ENCODE results near the gene ESPN. TPM values are rescaled to one million over a fixed set of nuclear protein-coding genes. Genes with fewer than 3 reads are reported as not detected.
"Not testable (repeated sequence)": the region's sequence is repeated elsewhere in the genome, so short reads cannot be mapped to it uniquely, and the experiment has no call there.

The ESPN gene
- polyA plus RNA-seq, 1 of the 3 experiments (the other 2 are of a cell fraction): 0.33 TPM

DNA sequence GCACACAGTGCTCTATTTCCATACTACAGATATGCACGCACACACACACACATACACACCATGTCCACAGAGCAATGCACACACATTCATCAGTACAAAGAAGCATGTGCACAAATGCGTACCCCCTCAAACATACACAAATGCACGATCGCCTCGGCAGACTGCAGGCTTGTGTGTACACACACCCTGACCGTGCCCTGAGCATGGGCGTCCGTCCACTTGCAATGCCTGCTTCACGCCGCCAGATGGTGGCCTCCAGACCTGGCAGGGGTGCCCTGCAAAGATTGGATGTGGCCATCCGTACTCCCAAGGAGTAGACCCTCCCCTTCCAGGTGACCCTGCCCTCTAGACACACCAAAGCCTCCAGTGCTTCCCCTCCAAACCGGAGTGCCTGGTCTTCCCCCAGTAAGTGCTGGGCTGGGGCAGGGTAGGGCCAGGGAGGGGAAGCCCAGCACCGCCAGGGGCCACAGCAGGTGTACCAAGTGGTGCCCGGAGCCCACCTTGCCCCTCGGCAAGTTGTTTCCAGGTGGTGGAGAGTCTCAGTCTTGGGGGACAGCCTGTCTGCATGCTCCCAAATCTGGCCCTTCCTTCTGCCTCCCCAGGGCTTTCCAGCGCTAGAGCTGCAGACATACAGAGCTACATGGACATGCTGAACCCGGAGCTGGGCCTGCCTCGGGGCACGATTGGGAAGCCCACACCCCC lies 20.6 kb downstream of the ESPN start:
- Histone ChIP-seq H3K9ac (no peak overlapping the region), H3K9me3 (no peaks in the 10 kb centered on the region), H3K27ac (ENCODE audit: low read depth in 2 of 2, low read length in 1 of 2) (no peak overlapping the region), H3K79me2 (ENCODE audit: insufficient read depth) (no peaks in the 10 kb centered on the region), H3K27me3 (ENCODE audit: insufficient read depth) (peaks cover 28% of the 10 kb centered on the region), H3K36me3 (replicated peaks in 1 of 2; ENCODE audit: control insufficient read depth in 1 of 2, insufficient read depth in 2 of 2, low read length in 1 of 2) (no peaks in the 10 kb centered on the region), H3K4me2 (no peak overlapping the region), H3K4me1 (ENCODE audit: control insufficient read depth in 1 of 2, insufficient read depth in 2 of 2, low read depth in 1 of 2, low read length in 1 of 2) (no peaks in the 10 kb centered on the region; a peak in 1 of 4 replicates), H4K20me1 (ENCODE audit: insufficient read depth) (no peaks in the 10 kb centered on the region), H3F3A (replicated peaks; ENCODE audit: insufficient read depth) (peaks cover 3% of the 10 kb centered on the region), H3K9me2 (no peaks in the 10 kb centered on the region), H3K4me3 (ENCODE audit: low read depth in 2 of 2, low read length in 1 of 2) (no peak overlapping the region), H2AFZ (ENCODE audit: low read depth) (no peak overlapping the region)
- TF ChIP-seq GABPA (IDR thresholded peaks at IDR 0.05; ENCODE audit: low read depth) (no peak), JUND (IDR thresholded peaks at IDR 0.05) (no peak), RAD21 (IDR thresholded peaks at IDR 0.05; ENCODE audit: low read length) (peak; percentile 45), RFX5 (IDR thresholded peaks at IDR 0.05; ENCODE audit: low read length) (no peak), TAF1 (IDR thresholded peaks at IDR 0.05; ENCODE audit: borderline replicate concordance, low read depth, low read length) (no peak), SMC3 (IDR thresholded peaks at IDR 0.05; ENCODE audit: low read depth, low read length) (peak; percentile 61), NRF1 (IDR thresholded peaks at IDR 0.05; ENCODE audit: low read depth, low read length) (no peak)
- TF ChIP-seq, protein P1, sequence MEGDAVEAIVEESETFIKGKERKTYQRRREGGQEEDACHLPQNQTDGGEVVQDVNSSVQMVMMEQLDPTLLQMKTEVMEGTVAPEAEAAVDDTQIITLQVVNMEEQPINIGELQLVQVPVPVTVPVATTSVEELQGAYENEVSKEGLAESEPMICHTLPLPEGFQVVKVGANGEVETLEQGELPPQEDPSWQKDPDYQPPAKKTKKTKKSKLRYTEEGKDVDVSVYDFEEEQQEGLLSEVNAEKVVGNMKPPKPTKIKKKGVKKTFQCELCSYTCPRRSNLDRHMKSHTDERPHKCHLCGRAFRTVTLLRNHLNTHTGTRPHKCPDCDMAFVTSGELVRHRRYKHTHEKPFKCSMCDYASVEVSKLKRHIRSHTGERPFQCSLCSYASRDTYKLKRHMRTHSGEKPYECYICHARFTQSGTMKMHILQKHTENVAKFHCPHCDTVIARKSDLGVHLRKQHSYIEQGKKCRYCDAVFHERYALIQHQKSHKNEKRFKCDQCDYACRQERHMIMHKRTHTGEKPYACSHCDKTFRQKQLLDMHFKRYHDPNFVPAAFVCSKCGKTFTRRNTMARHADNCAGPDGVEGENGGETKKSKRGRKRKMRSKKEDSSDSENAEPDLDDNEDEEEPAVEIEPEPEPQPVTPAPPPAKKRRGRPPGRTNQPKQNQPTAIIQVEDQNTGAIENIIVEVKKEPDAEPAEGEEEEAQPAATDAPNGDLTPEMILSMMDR (IDR thresholded peaks at IDR 0.05): peak; percentile 56
- POLR2A ChIA-PET: no interaction called here
- CTCF ChIA-PET: interaction anchor here (0.7 to 13.6 kb wide), 11 partner anchors 9 to 201 kb away, joined by 3 to 290 read pairs (median 3); partner anchors contain the start of genes ESPN and HES2
- 20% methylated on average over 7 of the region's 19 CpGs for WGBS (ENCODE audit: low lambda C conversion rate)
- DNase-seq: peak; percentile 71

DNA sequence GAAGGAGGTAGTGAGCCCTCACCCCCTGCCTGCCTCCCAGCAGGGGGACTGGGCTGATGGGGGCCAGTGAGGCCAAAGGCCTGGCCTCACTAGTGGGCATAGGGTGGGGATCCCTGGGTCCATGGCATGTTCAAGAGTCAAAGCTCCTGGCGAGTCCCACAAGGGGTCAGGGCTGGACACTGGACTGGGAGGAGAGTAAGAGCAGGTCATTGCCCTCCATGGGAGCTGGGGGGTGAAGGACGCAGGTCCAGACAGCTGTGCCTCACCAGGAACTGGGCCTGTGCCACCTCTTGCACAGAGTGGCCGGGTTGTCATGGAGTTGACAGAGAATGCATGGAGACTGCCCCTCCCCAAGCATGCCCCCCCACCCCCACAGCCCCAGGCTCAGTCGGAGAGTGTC lies 21.4 kb downstream of the ESPN start:
- H3K9ac ChIP-seq; H2AFZ ChIP-seq (ENCODE audit: low read depth); H3F3A ChIP-seq (replicated peaks; ENCODE audit: insufficient read depth); H3K36me3 ChIP-seq (replicated peaks in 1 of 2; ENCODE audit: control insufficient read depth in 1 of 2, insufficient read depth in 2 of 2, low read length in 1 of 2); H3K9me3 ChIP-seq; H3K4me3 ChIP-seq (ENCODE audit: low read depth in 2 of 2, low read length in 1 of 2); DNase-seq; POLR2A ChIA-PET; H3K4me1 ChIP-seq (ENCODE audit: control insufficient read depth in 1 of 2, insufficient read depth in 2 of 2, low read depth in 1 of 2, low read length in 1 of 2); H3K4me2 ChIP-seq; H3K9me2 ChIP-seq; H4K20me1 ChIP-seq (ENCODE audit: insufficient read depth); H3K79me2 ChIP-seq (ENCODE audit: insufficient read depth); H3K27ac ChIP-seq (ENCODE audit: low read depth in 2 of 2, low read length in 1 of 2): not testable (repeated sequence)
- no CpG with 5 or more reads among the region's 4 CpGs for WGBS (ENCODE audit: low lambda C conversion rate)
- CTCF ChIA-PET: interaction anchor here (0.7 to 1.7 kb wide), 11 partner anchors 8 to 200 kb away, joined by 3 to 4 read pairs (median 3); no protein-coding TSS in a partner anchor
- peaks cover 35% of the 10 kb centered on the region for H3K27me3 ChIP-seq (ENCODE audit: insufficient read depth)

DNA sequence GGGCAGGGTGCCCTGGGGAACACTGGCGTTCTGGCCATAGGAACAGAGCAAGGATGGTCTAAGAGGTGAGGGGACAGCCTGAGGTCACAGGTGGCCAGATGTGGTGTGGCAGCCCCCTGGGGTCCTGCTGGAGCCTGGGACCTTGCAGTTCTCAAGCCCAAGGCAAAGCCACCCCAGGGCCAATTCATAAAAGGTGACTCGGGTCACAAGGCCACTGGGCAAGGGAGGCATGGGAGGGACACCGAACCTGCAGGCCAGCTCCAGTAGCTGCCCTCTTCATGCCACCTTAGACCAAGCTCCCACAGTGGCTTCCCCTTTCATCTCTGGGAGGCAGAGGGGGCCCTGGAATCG lies 22.1 kb downstream of the ESPN start:
- no peak overlapping the region for H3K27ac ChIP-seq (ENCODE audit: low read depth in 2 of 2, low read length in 1 of 2)
- H3K4me1 ChIP-seq (ENCODE audit: control insufficient read depth in 1 of 2, insufficient read depth in 2 of 2, low read depth in 1 of 2, low read length in 1 of 2): no peaks in the 10 kb centered on the region; a peak in 1 of 4 replicates
- no peaks in the 10 kb centered on the region for H3K36me3 ChIP-seq (replicated peaks in 1 of 2; ENCODE audit: control insufficient read depth in 1 of 2, insufficient read depth in 2 of 2, low read length in 1 of 2)
- H3F3A ChIP-seq (replicated peaks; ENCODE audit: insufficient read depth): no peaks in the 10 kb centered on the region
- 0% methylated on average over 1 of the region's 4 CpGs for WGBS (ENCODE audit: low lambda C conversion rate)
- no peak for DNase-seq
- peaks cover 38% of the 10 kb centered on the region for H3K27me3 ChIP-seq (ENCODE audit: insufficient read depth)
- TF ChIP-seq GABPA (IDR thresholded peaks at IDR 0.05; ENCODE audit: low read depth): no peak
- TF ChIP-seq POLR2AphosphoS5 (IDR thresholded peaks at IDR 0.05; ENCODE audit: low read depth, low read length): no peak
- no peak for TF ChIP-seq SIN3A (IDR thresholded peaks at IDR 0.05; ENCODE audit: borderline replicate concordance, low read depth, low read length)
- POLR2A ChIA-PET: no interaction called here
- H4K20me1 ChIP-seq (ENCODE audit: insufficient read depth): no peaks in the 10 kb centered on the region
- no peaks in the 10 kb centered on the region for H3K79me2 ChIP-seq (ENCODE audit: insufficient read depth)
- CTCF ChIA-PET: interaction anchor here (0.7 to 6.8 kb wide), 4 partner anchors 7 to 108 kb away, joined by 3 to 70 read pairs (median 3); partner anchors contain the start of gene NOL9
- H3K9me2 ChIP-seq: no peaks in the 10 kb centered on the region
- no peak overlapping the region for H3K4me3 ChIP-seq (ENCODE audit: low read depth in 2 of 2, low read length in 1 of 2)
- no peak overlapping the region for H3K9ac ChIP-seq
- H3K9me3 ChIP-seq: no peaks in the 10 kb centered on the region
- no peak overlapping the region for H2AFZ ChIP-seq (ENCODE audit: low read depth)
- H3K4me2 ChIP-seq: no peak overlapping the region

Measured in SK-N-SH (cell line).